Measurements from ENCODE around the gene ZBTB42. TPM values are rescaled to one million over a fixed set of nuclear protein-coding genes. Genes with fewer than 3 reads are reported as not detected.

Gene ZBTB42
- total RNA-seq (1 to 10 TPM; 6.1 to 8.4 TPM), polyA plus RNA-seq (ENCODE audit: insufficient read depth, low read depth, low replicate concordance) (7.1 TPM)
- long read RNA-seq, donor 1, transcript ZBTB42-201 (1 exons, 3,800 nt): major isoform, 9 of 10 reads
- long read RNA-seq, donor 1, partial matches to known transcripts: 0 of 10 reads
- long read RNA-seq, donor 1, other reads (novel, unspliced or antisense): 0 of 10 reads
- long read RNA-seq, donor 2, partial matches to known transcripts: 0 of 1 reads
- long read RNA-seq, donor 2, other reads (novel, unspliced or antisense): 0 of 1 reads

GRCh38 chr14:104800771-104801519 lies at the start of gene ZBTB42:
Gene ZBTB42, plus strand, starts transcription at chr14:104801101. Its CDS starts 97 bp downstream, at chr14:104801198.
- intact Hi-C loops (cut with DNase I; ENCODE audit: low total_unique reads): no loop called here
- 4 to 10% methylated on average over 13 to 24 of the region's 105 CpGs for WGBS, 2 donors
- H3K27me3 ChIP-seq: no peaks in the 10 kb centered on the region
- H3K4me1 ChIP-seq: peaks cover 36% of the 10 kb centered on the region
- peak within 1 kb of the TSS; percentile 91 to 93 for H3K27ac ChIP-seq
- DNase-seq: peak; percentile 80
- H3K9me3 ChIP-seq: no peaks in the 10 kb centered on the region
- TF ChIP-seq, protein P1, sequence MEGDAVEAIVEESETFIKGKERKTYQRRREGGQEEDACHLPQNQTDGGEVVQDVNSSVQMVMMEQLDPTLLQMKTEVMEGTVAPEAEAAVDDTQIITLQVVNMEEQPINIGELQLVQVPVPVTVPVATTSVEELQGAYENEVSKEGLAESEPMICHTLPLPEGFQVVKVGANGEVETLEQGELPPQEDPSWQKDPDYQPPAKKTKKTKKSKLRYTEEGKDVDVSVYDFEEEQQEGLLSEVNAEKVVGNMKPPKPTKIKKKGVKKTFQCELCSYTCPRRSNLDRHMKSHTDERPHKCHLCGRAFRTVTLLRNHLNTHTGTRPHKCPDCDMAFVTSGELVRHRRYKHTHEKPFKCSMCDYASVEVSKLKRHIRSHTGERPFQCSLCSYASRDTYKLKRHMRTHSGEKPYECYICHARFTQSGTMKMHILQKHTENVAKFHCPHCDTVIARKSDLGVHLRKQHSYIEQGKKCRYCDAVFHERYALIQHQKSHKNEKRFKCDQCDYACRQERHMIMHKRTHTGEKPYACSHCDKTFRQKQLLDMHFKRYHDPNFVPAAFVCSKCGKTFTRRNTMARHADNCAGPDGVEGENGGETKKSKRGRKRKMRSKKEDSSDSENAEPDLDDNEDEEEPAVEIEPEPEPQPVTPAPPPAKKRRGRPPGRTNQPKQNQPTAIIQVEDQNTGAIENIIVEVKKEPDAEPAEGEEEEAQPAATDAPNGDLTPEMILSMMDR (IDR thresholded peaks at IDR 0.05): no peak
- TF ChIP-seq POLR2A (IDR thresholded peaks at IDR 0.05): no peak
- peak within 1 kb of the TSS; percentile 58 to 71 for H3K4me3 ChIP-seq
- no peaks in the 10 kb centered on the region for H3K36me3 ChIP-seq (ENCODE audit: low read depth, missing control alignments)

- WGBS, 2 donors: 52 to 75% methylated on average over 31 to 82 of the region's 90 CpGs
- TF ChIP-seq, protein P1 (IDR thresholded peaks at IDR 0.05): no peak
- TF ChIP-seq POLR2A (IDR thresholded peaks at IDR 0.05): no peak
- DNase-seq: no peak
- H3K27ac ChIP-seq: peak overlapping the region; percentile 42 to 85
- no peaks in the 10 kb centered on the region for H3K36me3 ChIP-seq (ENCODE audit: low read depth, missing control alignments)
- no peaks in the 10 kb centered on the region for H3K9me3 ChIP-seq
- H3K4me3 ChIP-seq: peak overlapping the region; percentile 97 to 100
- no peaks in the 10 kb centered on the region for H3K27me3 ChIP-seq
- peaks cover 27% of the 10 kb centered on the region for H3K4me1 ChIP-seq
- intact Hi-C loops (cut with DNase I; ENCODE audit: low total_unique reads): no loop called here
These were observed 49.1 kb upstream of the ZBTB42 start for GRCh38 chr14:104751539-104752422.

DNA sequence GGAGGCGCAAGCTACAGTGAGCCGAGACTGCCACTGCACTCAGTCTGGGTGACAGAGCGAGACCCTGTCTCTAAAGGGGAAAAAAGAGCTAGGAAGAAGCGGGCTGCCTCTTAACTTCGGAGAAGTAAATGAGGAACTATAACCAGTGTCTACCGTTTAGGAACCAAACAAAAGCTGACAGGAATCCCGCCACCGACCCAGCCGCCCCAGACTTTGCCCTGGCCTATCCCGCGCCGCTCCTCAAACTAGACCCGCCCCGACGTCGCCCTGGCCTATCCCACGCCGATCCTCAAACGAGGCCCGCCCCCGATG lies 48.5 kb upstream of the ZBTB42 start:
- Histone ChIP-seq H3K4me3 (peak overlapping the region; percentile 97 to 100), H3K9me3 (no peaks in the 10 kb centered on the region), H3K27ac (peak overlapping the region; percentile 42 to 85), H3K36me3 (ENCODE audit: low read depth, missing control alignments) (no peaks in the 10 kb centered on the region), H3K4me1 (peaks cover 27% of the 10 kb centered on the region), H3K27me3 (no peaks in the 10 kb centered on the region)
- TF ChIP-seq, protein P1 (IDR thresholded peaks at IDR 0.05): no peak
- no peak for TF ChIP-seq POLR2A (IDR thresholded peaks at IDR 0.05)
- intact Hi-C loops (cut with DNase I; ENCODE audit: low total_unique reads): no loop called here
- 0 to 6% methylated on average over 8 to 21 of the region's 21 CpGs for WGBS, 2 donors
- DNase-seq: no peak

DNA sequence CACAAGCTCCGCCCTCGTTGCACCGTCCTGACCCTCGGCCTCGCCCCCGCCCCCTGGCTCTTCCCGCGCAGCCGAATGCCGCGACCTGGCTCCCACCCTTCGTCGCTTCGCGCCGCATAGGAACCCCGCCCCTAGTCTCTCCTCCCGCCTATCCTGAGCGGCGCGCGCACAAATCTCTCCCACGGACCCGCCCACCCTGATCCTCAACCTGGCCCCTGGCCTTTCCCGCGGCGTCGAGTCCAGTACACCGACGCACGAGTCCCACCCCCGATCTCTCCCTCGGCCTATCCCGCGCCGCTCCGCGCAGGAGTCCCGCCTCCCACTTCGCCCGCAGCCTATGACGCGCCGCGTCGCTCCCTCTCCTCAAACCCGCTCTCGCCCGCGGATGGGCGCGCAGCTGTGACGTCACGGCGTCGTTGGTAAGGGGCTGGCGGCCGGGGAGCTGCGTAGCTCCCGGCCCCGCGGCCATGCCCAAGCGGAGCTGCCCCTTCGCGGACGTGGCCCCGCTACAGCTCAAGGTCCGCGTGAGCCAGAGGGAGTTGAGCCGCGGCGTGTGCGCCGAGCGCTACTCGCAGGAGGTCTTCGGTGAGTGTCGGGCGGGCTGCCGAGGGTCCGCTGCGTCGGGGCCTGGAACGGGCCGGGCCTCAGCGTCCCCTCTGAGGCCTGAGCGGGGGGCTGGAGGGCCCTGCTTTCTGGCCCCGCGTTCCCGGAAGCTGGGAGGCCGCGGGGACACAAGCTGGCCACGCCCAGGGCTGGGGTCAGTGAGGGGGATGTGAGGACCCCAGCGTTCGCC lies 48.0 kb upstream of the ZBTB42 start, which contains the start of gene SIVA1:
Gene SIVA1, plus strand, starts transcription at position 413 of the 793 bp plus-strand sequence. Its CDS starts 55 bp downstream, at position 468.
- H3K4me3 ChIP-seq: peak within 1 kb of the TSS; percentile 97 to 100
- no peaks in the 10 kb centered on the region for H3K9me3 ChIP-seq
- H3K36me3 ChIP-seq (ENCODE audit: low read depth, missing control alignments): no peaks in the 10 kb centered on the region
- H3K27ac ChIP-seq: peak within 1 kb of the TSS; percentile 85 to 86
- WGBS, 2 donors: 0% methylated on average over 1 to 82 of the region's 95 CpGs
- no peaks in the 10 kb centered on the region for H3K27me3 ChIP-seq
- peak; percentile 99 for DNase-seq
- TF ChIP-seq, protein P1 (IDR thresholded peaks at IDR 0.05): peak in 1 of 3 experiments; percentile 21
- TF ChIP-seq POLR2A (IDR thresholded peaks at IDR 0.05): peak; percentile 55
- intact Hi-C loops (cut with DNase I; ENCODE audit: low total_unique reads): no loop called here
- H3K4me1 ChIP-seq: peaks cover 27% of the 10 kb centered on the region
